Ovary (tissue), 9 donors: ENCODE results near the gene MYH6. TPM values are rescaled to one million over a fixed set of nuclear protein-coding genes. Genes with fewer than 3 reads are reported as not detected.
"Not testable (repeated sequence)": the region's sequence is repeated elsewhere in the genome, so short reads cannot be mapped to it uniquely, and the experiment has no call there.

Source experiments
- DNase-seq, 5 donors: peaks; one replicate each; pipeline ENCODE4 v3.0.0-alpha.2; 2019 to 2020
- H3K27ac ChIP-seq, 2 donors: fragments of 200-600 bp; one replicate each; pipeline versions ENCODE4 v1.5.1 to v1.8.0; 2019 to 2022
- H3K27me3 ChIP-seq: fragments of 200-600 bp; one replicate; pipeline ENCODE4 v1.8.0; 2022
- H3K36me3 ChIP-seq: fragments of 200-600 bp; sonication (generic); one replicate; pipeline ENCODE4 v1.5.1; 2019
- H3K4me1 ChIP-seq: one replicate; pipeline ENCODE4 v1.8.1; 2013; ENCODE audit warnings: mild to moderate bottlenecking, moderate library complexity; ENCODE audit not compliant: insufficient read depth
- H3K4me3 ChIP-seq: fragments of 200-600 bp; sonication (generic); one replicate; pipeline ENCODE4 v1.5.1; 2017
- H3K9me3 ChIP-seq, 2 donors: fragments of 200-600 bp in 1 of 2; sonication (generic) in 1 of 2; one replicate each; pipeline versions ENCODE4 v1.5.1 to v1.8.1; 2013 to 2019; ENCODE audit warnings: mild to moderate bottlenecking in 1 of 2, moderate library complexity in 1 of 2
- EP300 ChIP-seq: sonication (generic); formaldehyde crosslinking; IDR thresholded peaks from one replicate; pipeline ENCODE4 v1.6.1; 2017; ENCODE audit warnings: antibody characterized with exemption
- POLR2A ChIP-seq: fragments of 450-650 bp; IDR thresholded peaks from one replicate; pipeline ENCODE4 v1.6.1; 2017; ENCODE audit warnings: antibody characterized with exemption, mild to moderate bottlenecking, moderate library complexity
- WGBS, 3 donors: extraction: QIAGEN DNeasy Blood & Tissue Kit in 1 of 3; methylation state at CpG; one replicate each; pipeline versions ENCODE4 v1.1.5 to v1.1.7; 2013 to 2017; 5-methylcytosine and 5-hydroxymethylcytosine counted together
- intact Hi-C, 4 donors: fragments of 100-400 bp; cut with DNase I; formaldehyde crosslinking; loops; one replicate each; pipeline versions ENCODE4 v1.11.0 to v1.15.1; 2022 to 2023
- polyA plus RNA-seq, 2 donors: library from polyadenylated mRNA; stranded (reverse); fragments of 200-250 nt in 1 of 2; fragments of 350-450 nt in 1 of 2; fragmentation: Illumina TruSeq in 1 of 2; extraction: RNeasy Lipid Tissue Mini Kit (QIAGEN cat#74804) in 1 of 2; gene quantifications; one replicate each; pipeline ENCODE4 v1.2.3, GENCODE V29; 2013 to 2014
- total RNA-seq, 7 donors: library from RNA; depleted of rRNA in 2 of 7; stranded (reverse); fragments of >200 nt in 2 of 7; fragmentation: NEBNext Ultra II Directional in 3 of 7; extraction: Animal tissue kit (Norgen Biotek cat#: 25700) in 3 of 7; gene quantifications; one replicate each; pipeline versions ENCODE4 v1.1.0 to v1.2.4, GENCODE V29; 2016 to 2023
- TF ChIP-seq, protein P1 (sequence below), 3 donors: fragments of 450-650 bp in 2 of 3; fragments of 200-600 bp in 1 of 3; IDR thresholded peaks; one replicate each; pipeline versions ENCODE4 v1.5.1 to v1.8.0; 2016 to 2022; ENCODE audit warnings: antibody characterized with exemption in 3 of 3, mild to moderate bottlenecking in 1 of 3
- donor health status: DM: no; HTN: no; CAD: no; lungs with moderate emphysema.
- donor health status: DM: no; HTN: no; CAD: no.
- donor health status: Bipolar disorder and iron deficiency.
- donor health status: DM: yes; HTN: yes; CAD: no.
- donor health status: DM: no; HTN: no; CAD: no.
- donor health status: DM: yes; HTN: yes; CAD: no.

MYH6 gene
- total and polyA plus RNA-seq, 9 donors, result 0.07 to 1.1 (median 0.50) TPM; not detected in 4

DNA sequence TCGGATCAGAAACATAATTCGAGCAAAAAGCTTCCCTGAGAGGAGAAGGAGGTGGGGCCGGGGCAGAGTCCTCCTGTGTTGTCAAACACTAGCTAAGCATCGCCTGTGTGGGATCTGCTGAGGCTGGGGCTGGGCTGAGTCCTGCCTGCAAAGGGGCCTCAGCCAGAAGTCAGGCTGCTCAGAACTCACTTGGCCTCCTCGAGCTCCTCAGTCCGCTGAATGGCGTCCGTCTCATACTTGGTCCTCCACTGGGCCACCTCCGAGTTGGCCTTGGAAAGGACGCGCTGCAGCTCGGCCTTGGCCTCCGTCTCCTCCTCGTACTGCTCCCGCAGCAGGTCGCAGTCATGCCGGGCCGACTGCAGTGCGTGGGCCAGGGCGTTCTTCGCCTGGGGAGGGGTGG is 9.9 kb upstream of the MYH6 start:
- no peaks in the 10 kb centered on the region for H3K4me1 ChIP-seq
- intact Hi-C loops, result no loop called here
- H3K27ac ChIP-seq, result no peak overlapping the region
- DNase-seq, result no peak
- WGBS, 3 donors, result 40 to 57% (median 41%) methylated on average over 21 of the region's 21 CpGs
- no peaks in the 10 kb centered on the region for H3K27me3 ChIP-seq
- H3K36me3 ChIP-seq, result no peaks in the 10 kb centered on the region
- TF ChIP-seq POLR2A, result no peak
- TF ChIP-seq, protein P1, sequence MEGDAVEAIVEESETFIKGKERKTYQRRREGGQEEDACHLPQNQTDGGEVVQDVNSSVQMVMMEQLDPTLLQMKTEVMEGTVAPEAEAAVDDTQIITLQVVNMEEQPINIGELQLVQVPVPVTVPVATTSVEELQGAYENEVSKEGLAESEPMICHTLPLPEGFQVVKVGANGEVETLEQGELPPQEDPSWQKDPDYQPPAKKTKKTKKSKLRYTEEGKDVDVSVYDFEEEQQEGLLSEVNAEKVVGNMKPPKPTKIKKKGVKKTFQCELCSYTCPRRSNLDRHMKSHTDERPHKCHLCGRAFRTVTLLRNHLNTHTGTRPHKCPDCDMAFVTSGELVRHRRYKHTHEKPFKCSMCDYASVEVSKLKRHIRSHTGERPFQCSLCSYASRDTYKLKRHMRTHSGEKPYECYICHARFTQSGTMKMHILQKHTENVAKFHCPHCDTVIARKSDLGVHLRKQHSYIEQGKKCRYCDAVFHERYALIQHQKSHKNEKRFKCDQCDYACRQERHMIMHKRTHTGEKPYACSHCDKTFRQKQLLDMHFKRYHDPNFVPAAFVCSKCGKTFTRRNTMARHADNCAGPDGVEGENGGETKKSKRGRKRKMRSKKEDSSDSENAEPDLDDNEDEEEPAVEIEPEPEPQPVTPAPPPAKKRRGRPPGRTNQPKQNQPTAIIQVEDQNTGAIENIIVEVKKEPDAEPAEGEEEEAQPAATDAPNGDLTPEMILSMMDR (IDR thresholded peaks at IDR 0.05), result no peak
- no peak for TF ChIP-seq EP300
- H3K9me3 ChIP-seq, result no peaks in the 10 kb centered on the region
- no peak overlapping the region for H3K4me3 ChIP-seq

DNA sequence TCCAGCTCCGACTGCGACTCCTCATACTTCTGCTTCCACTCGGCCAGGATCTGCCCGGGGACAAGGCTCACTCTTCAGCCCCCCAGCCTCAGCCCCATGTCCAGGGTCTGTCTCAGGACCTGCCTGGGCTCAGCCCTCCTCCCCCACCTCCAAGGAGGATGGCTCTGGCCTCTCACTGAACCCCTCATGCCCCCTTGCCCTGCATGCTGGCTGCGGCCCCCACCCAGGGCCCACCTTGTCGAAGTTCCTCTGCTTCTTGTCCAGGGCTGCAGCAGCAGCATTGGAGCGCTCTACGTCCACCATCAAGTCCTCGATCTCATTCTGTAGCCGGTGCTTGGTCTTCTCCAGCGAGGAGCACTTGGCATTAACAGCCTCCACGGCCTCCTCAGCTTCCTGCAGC is 9.2 kb upstream of the MYH6 start:
- H3K4me1 ChIP-seq, intact Hi-C loops, H3K36me3 ChIP-seq, H3K27me3 ChIP-seq, H3K9me3 ChIP-seq, H3K27ac ChIP-seq, H3K4me3 ChIP-seq, DNase-seq: not testable (repeated sequence)
- 84 to 90% (median 89%) methylated on average over 11 to 12 of the region's 12 CpGs for WGBS, 3 donors

DNA sequence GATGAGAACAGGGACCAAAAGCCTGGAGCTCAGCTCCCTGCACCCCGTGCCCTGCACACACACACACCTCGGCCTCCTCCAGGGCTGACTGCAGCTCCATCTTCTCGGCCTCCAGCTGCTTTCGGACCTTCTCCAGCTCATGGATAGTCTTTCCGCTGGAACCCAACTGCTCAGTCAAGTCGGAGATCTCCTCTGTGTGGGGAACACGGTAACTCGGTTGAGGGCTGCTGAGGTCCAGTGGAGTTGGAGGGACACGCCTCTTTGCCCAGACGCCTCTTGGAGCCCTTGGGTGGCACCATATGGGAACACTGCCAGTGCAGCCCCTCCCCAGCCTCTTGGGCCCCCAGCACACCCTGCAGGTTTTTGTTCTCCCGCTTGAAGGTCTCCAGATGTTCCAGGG is 8.7 kb upstream of the MYH6 start:
- H3K36me3 ChIP-seq, result no peaks in the 10 kb centered on the region
- no peak overlapping the region for H3K27ac ChIP-seq
- no peaks in the 10 kb centered on the region for H3K4me1 ChIP-seq
- no peak for DNase-seq
- WGBS, 3 donors, result 85 to 91% (median 88%) methylated on average over 11 of the region's 11 CpGs
- intact Hi-C loops, result no loop called here
- TF ChIP-seq, protein P1 (IDR thresholded peaks at IDR 0.05), result no peak
- no peak for TF ChIP-seq POLR2A
- TF ChIP-seq EP300, result no peak
- no peak overlapping the region for H3K4me3 ChIP-seq
- H3K9me3 ChIP-seq, result no peaks in the 10 kb centered on the region
- H3K27me3 ChIP-seq, result no peaks in the 10 kb centered on the region

DNA sequence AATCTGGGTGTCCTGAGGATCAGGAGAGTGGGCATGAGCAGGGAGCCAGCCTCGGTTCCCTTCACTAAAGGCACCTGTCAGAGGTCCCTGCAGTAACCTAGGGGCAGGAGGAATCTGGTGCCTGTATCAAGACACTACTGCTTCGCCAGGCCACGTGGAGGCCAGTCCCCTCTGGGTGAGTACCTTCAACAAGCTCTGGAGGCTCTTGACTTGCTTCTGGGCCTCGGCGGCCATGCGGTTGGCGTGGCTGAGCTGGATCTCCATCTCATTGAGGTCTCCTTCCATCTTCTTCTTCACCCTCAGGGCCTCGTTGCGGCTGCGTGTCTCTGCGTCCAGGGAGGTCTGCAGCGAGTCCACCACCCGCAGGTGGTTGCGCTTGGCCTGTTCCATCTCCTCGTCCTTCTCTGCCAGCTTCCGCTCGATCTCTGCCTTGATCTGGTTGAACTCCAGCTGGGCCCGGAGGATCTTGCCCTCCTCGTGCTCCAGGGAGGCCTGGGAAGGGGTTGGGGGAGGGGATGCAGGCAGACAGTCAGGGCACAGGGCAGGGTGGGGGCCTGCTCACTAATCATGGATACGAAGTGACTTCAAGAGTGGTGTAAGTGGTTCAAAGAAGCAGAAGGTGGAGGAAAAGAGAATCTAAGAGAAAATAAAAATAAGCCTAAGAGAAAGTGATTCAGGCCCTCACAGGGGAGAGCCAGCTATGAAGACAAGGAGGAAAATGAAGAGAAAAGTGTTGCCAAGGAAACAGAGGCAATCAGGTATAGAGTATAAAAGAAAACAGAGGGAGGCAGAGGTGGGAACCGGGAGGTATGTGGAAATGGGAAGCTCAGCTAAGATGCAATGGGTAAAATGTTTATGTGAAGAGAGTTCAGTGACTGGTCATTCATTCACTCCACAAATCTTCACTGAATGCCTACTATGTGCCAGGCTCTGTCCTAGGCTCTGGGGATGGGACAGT is 8.0 kb upstream of the MYH6 start:
- no peaks in the 10 kb centered on the region for H3K27me3 ChIP-seq
- no peaks in the 10 kb centered on the region for H3K36me3 ChIP-seq
- H3K4me1 ChIP-seq, result no peaks in the 10 kb centered on the region
- H3K27ac ChIP-seq, result no peak overlapping the region
- TF ChIP-seq EP300 (no peak), POLR2A (no peak)
- TF ChIP-seq, protein P1 (IDR thresholded peaks at IDR 0.05), result no peak
- H3K9me3 ChIP-seq, result no peaks in the 10 kb centered on the region
- H3K4me3 ChIP-seq, result no peak overlapping the region
- 75 to 80% (median 79%) methylated on average over 21 of the region's 21 CpGs for WGBS, 3 donors
- intact Hi-C loops, result no loop called here
- no peak for DNase-seq
